Measurements from ENCODE around the gene INTS7. TPM values are rescaled to one million over a fixed set of nuclear protein-coding genes. Genes with fewer than 3 reads are reported as not detected.

INTS7 gene
- total RNA-seq, 1 experiment from 2014 or later = 36.5 TPM

DNA sequence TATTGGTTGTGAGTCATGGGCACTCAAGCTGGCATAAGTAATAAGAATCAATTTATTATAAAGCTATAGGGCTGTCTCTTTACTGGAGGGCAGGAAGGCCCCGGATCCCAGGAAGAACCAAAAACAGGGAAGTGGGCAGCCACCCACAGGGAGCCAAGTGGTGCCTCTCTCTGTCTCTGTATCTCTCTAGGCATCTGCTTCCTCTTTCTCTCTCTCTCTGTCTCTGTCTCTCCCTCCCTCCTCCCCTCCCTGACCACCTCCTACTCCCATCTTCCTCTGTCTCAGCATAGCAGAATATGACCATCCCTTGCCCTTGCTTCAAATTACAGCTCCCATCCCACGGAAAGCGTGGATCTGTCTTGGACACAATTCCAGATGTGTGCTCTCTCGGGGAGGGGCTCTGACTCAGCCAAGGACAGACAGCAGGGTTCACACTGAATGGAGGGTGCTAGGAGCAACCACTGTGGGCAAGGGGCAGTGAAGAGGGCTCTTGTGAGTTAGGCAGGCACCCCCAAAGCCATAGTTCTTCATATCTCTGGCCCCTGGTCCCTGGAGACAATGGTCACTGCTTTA, 124.4 kb downstream of the INTS7 start:
- H3K27ac Mint-ChIP-seq (ENCODE audit: unreplicated experiment) = no peak overlapping the region

DNA sequence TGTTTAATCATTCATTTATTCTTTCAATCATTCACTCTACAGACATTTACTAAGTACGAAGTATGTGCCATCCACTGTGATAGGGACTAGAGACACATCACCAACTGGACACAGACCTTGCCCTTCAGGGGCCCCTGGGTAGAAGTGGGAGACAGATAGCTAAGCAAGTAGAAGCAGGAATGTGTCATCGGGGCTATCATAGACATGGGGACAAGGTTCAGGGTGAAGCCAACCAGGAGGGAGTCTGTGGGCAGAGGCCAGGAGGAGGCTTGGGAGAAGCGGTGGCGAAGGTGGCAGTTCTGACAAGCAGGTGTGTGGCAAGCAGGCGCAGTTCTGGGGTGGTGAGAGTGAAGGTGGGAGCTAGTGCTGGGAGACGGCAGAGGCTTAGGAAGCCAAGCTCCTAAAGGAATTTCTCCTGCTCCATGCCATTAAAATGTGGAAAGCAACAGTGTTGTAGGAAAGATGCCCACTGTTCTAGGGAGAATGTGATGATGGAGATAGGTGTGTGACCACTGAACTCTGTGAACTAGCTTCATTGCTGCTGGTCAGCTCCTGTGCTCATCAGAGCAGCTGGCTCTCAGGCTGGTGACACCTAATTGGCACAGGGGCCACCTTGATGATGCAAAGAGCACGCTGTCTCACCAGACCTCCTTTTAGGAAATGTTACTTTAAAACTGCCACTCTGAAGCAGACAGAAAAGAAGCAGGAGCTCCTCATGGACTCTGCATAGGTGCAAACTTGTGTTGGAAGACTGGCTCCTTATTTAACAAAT, 125.1 kb downstream of the INTS7 start:
- Mint-ChIP-seq H3K27me3 (ENCODE audit: unreplicated experiment) (no peaks in the 10 kb centered on the region), H3K9me3 (ENCODE audit: low read depth, unreplicated experiment) (no peaks in the 10 kb centered on the region), H3K27ac (ENCODE audit: unreplicated experiment) (no peak overlapping the region), H3K4me3 (ENCODE audit: low read depth, unreplicated experiment) (no peak overlapping the region), H3K36me3 (ENCODE audit: insufficient read depth, unreplicated experiment) (no peaks in the 10 kb centered on the region), H3K4me1 (ENCODE audit: low read depth, unreplicated experiment) (peaks cover 23% of the 10 kb centered on the region)
- intact Hi-C loops (cut with micrococcal nuclease; ENCODE audit: unreplicated experiment) = no loop called here
- BruUV-seq (replicated peaks) = no TSS peak
- DNase-seq = no peak
- TF ChIP-seq, protein P1, sequence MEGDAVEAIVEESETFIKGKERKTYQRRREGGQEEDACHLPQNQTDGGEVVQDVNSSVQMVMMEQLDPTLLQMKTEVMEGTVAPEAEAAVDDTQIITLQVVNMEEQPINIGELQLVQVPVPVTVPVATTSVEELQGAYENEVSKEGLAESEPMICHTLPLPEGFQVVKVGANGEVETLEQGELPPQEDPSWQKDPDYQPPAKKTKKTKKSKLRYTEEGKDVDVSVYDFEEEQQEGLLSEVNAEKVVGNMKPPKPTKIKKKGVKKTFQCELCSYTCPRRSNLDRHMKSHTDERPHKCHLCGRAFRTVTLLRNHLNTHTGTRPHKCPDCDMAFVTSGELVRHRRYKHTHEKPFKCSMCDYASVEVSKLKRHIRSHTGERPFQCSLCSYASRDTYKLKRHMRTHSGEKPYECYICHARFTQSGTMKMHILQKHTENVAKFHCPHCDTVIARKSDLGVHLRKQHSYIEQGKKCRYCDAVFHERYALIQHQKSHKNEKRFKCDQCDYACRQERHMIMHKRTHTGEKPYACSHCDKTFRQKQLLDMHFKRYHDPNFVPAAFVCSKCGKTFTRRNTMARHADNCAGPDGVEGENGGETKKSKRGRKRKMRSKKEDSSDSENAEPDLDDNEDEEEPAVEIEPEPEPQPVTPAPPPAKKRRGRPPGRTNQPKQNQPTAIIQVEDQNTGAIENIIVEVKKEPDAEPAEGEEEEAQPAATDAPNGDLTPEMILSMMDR (IDR thresholded peaks at IDR 0.05; ENCODE audit: unreplicated experiment) = no peak
- CTCF ChIA-PET = interaction anchor here (0.6 kb wide), 1 partner anchor 42 kb away, joined by 4 read pairs; no protein-coding TSS in a partner anchor

More for the DNA sequence above, 124.4 kb downstream of the INTS7 start:
- no peak for DNase-seq
- intact Hi-C loops (cut with micrococcal nuclease; ENCODE audit: unreplicated experiment) = no loop called here
- BruUV-seq (replicated peaks) = no TSS peak
- no peaks in the 10 kb centered on the region for H3K9me3 Mint-ChIP-seq (ENCODE audit: low read depth, unreplicated experiment)
- CTCF ChIA-PET = no interaction called here
- H3K27me3 Mint-ChIP-seq (ENCODE audit: unreplicated experiment) = no peaks in the 10 kb centered on the region
- no peak overlapping the region for H3K4me3 Mint-ChIP-seq (ENCODE audit: low read depth, unreplicated experiment)
- TF ChIP-seq, protein P1 (IDR thresholded peaks at IDR 0.05; ENCODE audit: unreplicated experiment) = no peak
- H3K4me1 Mint-ChIP-seq (ENCODE audit: low read depth, unreplicated experiment) = peaks cover 17% of the 10 kb centered on the region
- no peaks in the 10 kb centered on the region for H3K36me3 Mint-ChIP-seq (ENCODE audit: insufficient read depth, unreplicated experiment)

DNA sequence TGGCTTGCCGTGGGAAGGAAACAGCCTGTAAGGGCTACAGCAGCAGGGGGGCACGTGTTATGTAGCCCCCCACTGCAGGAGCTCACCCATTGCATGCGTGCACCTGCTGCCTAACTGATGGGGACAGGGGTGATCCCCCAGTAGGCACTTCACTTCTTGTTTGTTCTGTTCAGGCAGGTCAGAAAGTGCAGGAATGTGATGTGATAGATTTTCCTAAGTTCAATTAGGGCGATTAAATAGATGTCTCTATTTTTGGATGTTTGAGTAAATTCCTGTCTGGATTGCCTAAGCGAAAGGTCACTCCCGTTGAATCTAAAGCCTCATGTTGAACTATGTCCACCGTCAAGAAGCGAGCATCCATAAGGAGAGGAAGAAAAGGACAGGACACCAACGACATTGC, 126.0 kb downstream of the INTS7 start:
- intact Hi-C loops (cut with micrococcal nuclease; ENCODE audit: unreplicated experiment) = no loop called here
- no peaks in the 10 kb centered on the region for H3K9me3 Mint-ChIP-seq (ENCODE audit: low read depth, unreplicated experiment)
- BruUV-seq (replicated peaks) = no TSS peak
- CTCF ChIA-PET = no interaction called here
- no peak for DNase-seq
- H3K4me1 Mint-ChIP-seq (ENCODE audit: low read depth, unreplicated experiment) = peaks cover 25% of the 10 kb centered on the region
- H3K4me3 Mint-ChIP-seq (ENCODE audit: low read depth, unreplicated experiment) = no peak overlapping the region
- no peak overlapping the region for H3K27ac Mint-ChIP-seq (ENCODE audit: unreplicated experiment)
- no peaks in the 10 kb centered on the region for H3K36me3 Mint-ChIP-seq (ENCODE audit: insufficient read depth, unreplicated experiment)
- H3K27me3 Mint-ChIP-seq (ENCODE audit: unreplicated experiment) = no peaks in the 10 kb centered on the region
- TF ChIP-seq, protein P1 (IDR thresholded peaks at IDR 0.05; ENCODE audit: unreplicated experiment) = no peak

DNA sequence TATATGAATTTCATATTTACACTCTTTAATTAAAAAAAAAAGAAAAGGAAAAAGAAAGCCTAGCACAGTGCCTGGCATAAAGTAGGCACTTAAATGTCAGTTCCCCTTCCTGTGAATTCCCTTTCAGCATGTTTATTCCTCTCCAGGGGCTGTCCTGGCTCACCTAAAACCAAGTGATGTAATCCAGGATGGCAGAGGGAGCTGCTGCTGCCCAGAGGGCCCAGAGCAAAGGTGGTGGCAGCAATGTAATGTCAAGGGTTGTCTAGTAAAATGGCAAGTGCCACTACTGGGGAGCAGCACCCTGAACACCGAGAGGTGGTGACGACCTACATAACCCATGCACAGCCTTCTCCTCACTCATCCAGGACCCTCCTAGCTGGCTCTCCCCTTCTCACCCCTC, 126.4 kb downstream of the INTS7 start:
- no TSS peak for BruUV-seq (replicated peaks)
- H3K9me3 Mint-ChIP-seq (ENCODE audit: low read depth, unreplicated experiment) = no peaks in the 10 kb centered on the region
- no peak overlapping the region for H3K4me3 Mint-ChIP-seq (ENCODE audit: low read depth, unreplicated experiment)
- no peak overlapping the region for H3K27ac Mint-ChIP-seq (ENCODE audit: unreplicated experiment)
- CTCF ChIA-PET = interaction anchor here (0.6 kb wide), 1 partner anchor 521 kb away, joined by 3 read pairs; no protein-coding TSS in a partner anchor
- no peak for DNase-seq
- intact Hi-C loops (cut with micrococcal nuclease; ENCODE audit: unreplicated experiment) = no loop called here
- H3K27me3 Mint-ChIP-seq (ENCODE audit: unreplicated experiment) = no peaks in the 10 kb centered on the region
- no peaks in the 10 kb centered on the region for H3K36me3 Mint-ChIP-seq (ENCODE audit: insufficient read depth, unreplicated experiment)
- H3K4me1 Mint-ChIP-seq (ENCODE audit: low read depth, unreplicated experiment) = peaks cover 25% of the 10 kb centered on the region
- TF ChIP-seq, protein P1 (IDR thresholded peaks at IDR 0.05; ENCODE audit: unreplicated experiment) = no peak

Measured in Calu3 (cell line).